ENCODE measurements around the gene ARMC8.

ARMC8 gene

DNA sequence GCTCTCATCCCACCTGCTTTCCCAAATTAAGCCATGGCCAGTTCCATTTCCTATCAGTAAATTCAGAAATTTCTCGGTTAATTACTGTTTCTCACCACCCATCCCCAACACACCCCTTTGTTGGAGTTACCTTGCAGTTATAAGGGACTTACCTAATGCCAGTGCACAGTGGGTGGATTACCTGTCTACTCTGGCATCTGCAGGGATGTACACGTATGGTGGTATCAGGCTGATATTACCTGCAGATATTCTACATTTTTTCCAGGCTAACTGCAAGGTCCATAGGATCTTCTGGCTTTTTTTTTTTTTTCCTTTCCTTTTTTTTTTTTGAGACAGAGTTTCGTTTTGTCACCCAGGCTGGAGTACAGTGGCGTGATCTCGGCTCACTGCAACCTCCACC, 153.4 kb downstream of the ARMC8 start:
- CTCF ChIA-PET = no interaction called here
- H3K27me3 Mint-ChIP-seq = peaks cover 23% of the 10 kb centered on the region
- H3K9me3 Mint-ChIP-seq = no peaks in the 10 kb centered on the region
- H3K36me3 Mint-ChIP-seq = no peaks in the 10 kb centered on the region
- no peaks in the 10 kb centered on the region for H3K4me1 Mint-ChIP-seq
- H3K4me3 Mint-ChIP-seq = no peak overlapping the region
- no peak overlapping the region for H3K27ac Mint-ChIP-seq
- no peak for DNase-seq

DNA sequence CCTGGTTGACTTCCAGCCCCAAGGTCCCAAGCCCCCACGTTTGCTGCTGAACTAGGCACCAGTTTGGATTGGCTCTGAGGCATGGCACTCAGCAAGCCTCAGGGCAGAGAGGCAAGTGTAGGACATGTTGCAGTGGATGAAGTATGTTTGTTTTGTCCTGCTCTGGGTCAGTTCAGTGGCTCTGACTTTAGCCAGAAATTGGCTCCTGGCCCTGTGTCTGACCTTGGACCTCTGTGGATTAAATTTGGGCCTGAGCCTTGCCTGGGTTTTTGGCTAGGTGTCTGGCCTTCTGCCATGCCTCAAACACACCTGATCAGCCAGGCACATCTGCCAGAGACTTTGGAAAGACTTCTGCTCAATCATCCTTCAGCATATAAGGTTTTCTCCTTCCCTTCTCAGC, 157.7 kb downstream of the ARMC8 start:
- DNase-seq = no peak
- H3K27ac Mint-ChIP-seq = no peak overlapping the region
- peaks cover 9% of the 10 kb centered on the region for H3K4me1 Mint-ChIP-seq
- peaks cover 55% of the 10 kb centered on the region for H3K27me3 Mint-ChIP-seq
- H3K9me3 Mint-ChIP-seq = no peaks in the 10 kb centered on the region
- CTCF ChIA-PET = interaction anchor here (1.7 to 2.3 kb wide), 2 partner anchors 9 to 13 kb away, joined by 5 to 7 read pairs; no protein-coding TSS in a partner anchor
- no peak overlapping the region for H3K4me3 Mint-ChIP-seq
- H3K36me3 Mint-ChIP-seq = no peaks in the 10 kb centered on the region

All from activated naive CD4-positive, alpha-beta T cell treated with anti-CD3 and anti-CD28 coated beads, Interleukin-2, amount 10 ng/mL, durations not matched to agents 7 days and 5 days (primary cell).